ENCODE results near the gene PDC. TPM values are rescaled to one million over a fixed set of nuclear protein-coding genes. Genes with fewer than 3 reads are reported as not detected.
A peak's percentile ranks its signal among the peaks of the same experiment; 100 is the strongest.

PDC gene
- total and polyA plus RNA-seq, 2 donors: 0.14 to 0.46 TPM

GRCh38 chr1:186424539-186424938 lies 36.4 kb downstream of the PDC start:
- Histone ChIP-seq H3K27me3 (ENCODE audit: control insufficient read depth in 2 of 2, insufficient read depth in 1 of 2, low read length in 1 of 2) (no peaks in the 10 kb centered on the region), H3K9me3 (ENCODE audit: control insufficient read depth in 2 of 2, insufficient read depth in 1 of 2, low read length in 1 of 2) (no peaks in the 10 kb centered on the region), H3K36me3 (ENCODE audit: control insufficient read depth in 2 of 2, insufficient read depth in 2 of 2, low read length in 1 of 2) (peaks cover 0 to 2% of the 10 kb centered on the region in 2 donors), H3K27ac (ENCODE audit: low read depth in 1 of 2, low read length in 1 of 2) (no peak overlapping the region), H3K4me3 (ENCODE audit: low read length in 2 of 2) (no peak overlapping the region), H3K4me1 (ENCODE audit: control insufficient read depth in 2 of 2, insufficient read depth in 2 of 2, low read length in 2 of 2) (no peaks in the 10 kb centered on the region)
- no peak for DNase-seq (ENCODE audit: low read depth in 6 of 9, low spot score in 9 of 9)
- WGBS: 97% methylated on average over 2 of the region's 2 CpGs

- H3K27ac ChIP-seq (ENCODE audit: low read depth in 1 of 2, low read length in 1 of 2): no peak overlapping the region
- no peaks in the 10 kb centered on the region for H3K27me3 ChIP-seq (ENCODE audit: control insufficient read depth in 2 of 2, insufficient read depth in 1 of 2, low read length in 1 of 2)
- H3K4me1 ChIP-seq (ENCODE audit: control insufficient read depth in 2 of 2, insufficient read depth in 2 of 2, low read length in 2 of 2): no peaks in the 10 kb centered on the region
- H3K4me3 ChIP-seq (ENCODE audit: low read length in 2 of 2): no peak overlapping the region
- 97% methylated on average over 6 of the region's 6 CpGs for WGBS
- peaks cover 0 to 14% of the 10 kb centered on the region in 2 donors for H3K36me3 ChIP-seq (ENCODE audit: control insufficient read depth in 2 of 2, insufficient read depth in 2 of 2, low read length in 1 of 2)
- DNase-seq (ENCODE audit: low read depth in 6 of 9, low spot score in 9 of 9): no peak
- no peaks in the 10 kb centered on the region for H3K9me3 ChIP-seq (ENCODE audit: control insufficient read depth in 2 of 2, insufficient read depth in 1 of 2, low read length in 1 of 2)
These were observed 39.5 kb downstream of the PDC start for GRCh38 chr1:186421446-186421845.

DNA sequence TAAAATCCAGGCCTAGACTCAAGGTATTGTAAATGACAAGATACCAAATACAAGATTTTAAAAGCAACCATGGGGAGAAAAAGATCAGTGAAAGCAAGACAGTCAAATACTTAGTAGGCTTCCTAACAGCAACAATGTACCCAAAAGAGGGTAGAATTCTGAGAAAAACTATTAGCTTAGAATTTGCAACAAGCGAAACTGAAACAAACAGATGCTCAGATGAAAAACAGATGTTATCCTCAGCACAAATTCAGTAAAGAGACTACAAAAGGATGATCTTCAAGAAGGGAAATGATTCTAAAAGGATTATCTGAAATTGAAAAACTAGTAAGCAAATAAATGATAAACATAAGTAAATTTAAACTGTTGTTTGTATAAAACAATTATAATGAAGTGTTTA lies 40.0 kb downstream of the PDC start:
- 69% methylated on average over 1 of the region's 1 CpG for WGBS
- Histone ChIP-seq H3K27me3 (ENCODE audit: control insufficient read depth in 2 of 2, insufficient read depth in 1 of 2, low read length in 1 of 2) (no peaks in the 10 kb centered on the region), H3K9me3 (ENCODE audit: control insufficient read depth in 2 of 2, insufficient read depth in 1 of 2, low read length in 1 of 2) (no peaks in the 10 kb centered on the region), H3K4me1 (ENCODE audit: control insufficient read depth in 2 of 2, insufficient read depth in 2 of 2, low read length in 2 of 2) (no peaks in the 10 kb centered on the region), H3K4me3 (ENCODE audit: low read length in 2 of 2) (no peak overlapping the region), H3K27ac (ENCODE audit: low read depth in 1 of 2, low read length in 1 of 2) (no peak overlapping the region), H3K36me3 (ENCODE audit: control insufficient read depth in 2 of 2, insufficient read depth in 2 of 2, low read length in 1 of 2) (peaks cover 0 to 14% of the 10 kb centered on the region in 2 donors)
- DNase-seq (ENCODE audit: low read depth in 6 of 9, low spot score in 9 of 9): peak in 1 of 9 donors; percentile 19

DNA sequence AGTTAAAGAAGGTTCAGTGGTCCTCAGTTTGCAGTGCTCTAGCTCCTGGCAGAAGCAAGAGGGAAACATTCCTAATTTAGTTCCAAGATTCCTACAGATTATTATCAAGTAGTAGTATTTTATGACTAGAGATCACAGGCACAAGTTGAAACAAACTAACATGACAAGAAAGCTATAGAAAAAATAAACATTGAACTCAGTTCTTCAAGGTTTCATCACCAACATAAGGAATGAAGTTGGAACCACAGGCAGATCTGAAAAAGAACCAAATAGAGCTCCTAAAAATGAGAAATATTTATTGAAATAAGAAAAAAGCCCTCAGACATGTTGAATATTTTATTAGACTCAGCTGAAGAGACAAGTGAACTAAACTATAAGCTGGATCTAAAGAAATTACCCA lies 40.6 kb downstream of the PDC start:
- H3K36me3 ChIP-seq (ENCODE audit: control insufficient read depth in 2 of 2, insufficient read depth in 2 of 2, low read length in 1 of 2): peaks cover 0 to 17% of the 10 kb centered on the region in 2 donors
- H3K27me3 ChIP-seq (ENCODE audit: control insufficient read depth in 2 of 2, insufficient read depth in 1 of 2, low read length in 1 of 2): no peaks in the 10 kb centered on the region

DNA sequence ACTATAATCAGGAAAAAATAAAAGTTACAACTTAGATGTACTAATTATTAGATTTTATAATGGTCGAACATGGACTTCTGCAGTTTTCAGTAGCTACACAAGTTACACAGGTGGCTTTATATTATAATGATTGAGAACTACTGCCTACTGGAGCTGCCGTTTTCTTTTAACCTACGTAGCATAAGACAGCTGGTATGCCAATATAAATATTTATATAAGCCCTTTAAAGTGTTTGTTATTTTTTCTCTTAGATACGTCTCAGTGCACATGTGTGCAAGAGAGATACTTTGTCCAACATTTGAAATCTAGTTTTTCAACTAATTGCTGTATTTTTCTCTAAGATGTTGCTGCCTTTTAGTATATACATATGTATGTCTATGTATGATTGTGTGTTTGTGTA lies 42.4 kb downstream of the PDC start:
- H3K27ac ChIP-seq (ENCODE audit: low read depth in 1 of 2, low read length in 1 of 2): no peak overlapping the region
- 98% methylated on average over 4 of the region's 4 CpGs for WGBS
- H3K4me3 ChIP-seq (ENCODE audit: low read length in 2 of 2): no peak overlapping the region
- H3K27me3 ChIP-seq (ENCODE audit: control insufficient read depth in 2 of 2, insufficient read depth in 1 of 2, low read length in 1 of 2): no peaks in the 10 kb centered on the region
- no peaks in the 10 kb centered on the region for H3K4me1 ChIP-seq (ENCODE audit: control insufficient read depth in 2 of 2, insufficient read depth in 2 of 2, low read length in 2 of 2)
- no peaks in the 10 kb centered on the region for H3K9me3 ChIP-seq (ENCODE audit: control insufficient read depth in 2 of 2, insufficient read depth in 1 of 2, low read length in 1 of 2)
- DNase-seq (ENCODE audit: low read depth in 6 of 9, low spot score in 9 of 9): no peak
- peaks cover 0 to 17% of the 10 kb centered on the region in 2 donors for H3K36me3 ChIP-seq (ENCODE audit: control insufficient read depth in 2 of 2, insufficient read depth in 2 of 2, low read length in 1 of 2)

More for the DNA sequence above, 40.6 kb downstream of the PDC start:
- Histone ChIP-seq H3K9me3 (ENCODE audit: control insufficient read depth in 2 of 2, insufficient read depth in 1 of 2, low read length in 1 of 2) (no peaks in the 10 kb centered on the region), H3K4me3 (ENCODE audit: low read length in 2 of 2) (no peak overlapping the region), H3K4me1 (ENCODE audit: control insufficient read depth in 2 of 2, insufficient read depth in 2 of 2, low read length in 2 of 2) (no peaks in the 10 kb centered on the region), H3K27ac (ENCODE audit: low read depth in 1 of 2, low read length in 1 of 2) (no peak overlapping the region)
- no peak for DNase-seq (ENCODE audit: low read depth in 6 of 9, low spot score in 9 of 9)

DNA sequence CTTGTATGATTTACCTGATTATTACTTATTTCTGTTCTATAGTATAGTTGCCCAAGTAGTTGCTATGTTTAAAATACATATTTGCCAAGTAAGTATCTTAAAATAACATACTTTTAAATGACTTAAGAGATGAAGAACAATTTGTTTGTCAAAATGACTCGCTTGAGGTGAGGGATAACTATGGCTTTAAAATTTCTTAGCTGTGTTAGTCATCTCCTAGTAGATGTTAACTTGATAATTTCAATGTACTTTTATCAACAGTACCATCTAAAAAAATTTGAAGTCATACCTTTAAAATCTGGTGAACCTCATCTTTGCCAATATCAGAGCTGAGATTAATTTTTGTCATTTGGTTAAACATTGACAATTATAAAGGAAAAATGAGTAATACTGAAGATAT lies 47.6 kb downstream of the PDC start:
- Histone ChIP-seq H3K27me3 (ENCODE audit: control insufficient read depth in 2 of 2, insufficient read depth in 1 of 2, low read length in 1 of 2) (no peaks in the 10 kb centered on the region), H3K9me3 (ENCODE audit: control insufficient read depth in 2 of 2, insufficient read depth in 1 of 2, low read length in 1 of 2) (no peaks in the 10 kb centered on the region), H3K27ac (ENCODE audit: low read depth in 1 of 2, low read length in 1 of 2) (no peak overlapping the region), H3K4me3 (ENCODE audit: low read length in 2 of 2) (no peak overlapping the region), H3K4me1 (ENCODE audit: control insufficient read depth in 2 of 2, insufficient read depth in 2 of 2, low read length in 2 of 2) (no peaks in the 10 kb centered on the region), H3K36me3 (ENCODE audit: control insufficient read depth in 2 of 2, insufficient read depth in 2 of 2, low read length in 1 of 2) (peaks cover 3 to 23% of the 10 kb centered on the region in 2 donors)
- DNase-seq (ENCODE audit: low read depth in 6 of 9, low spot score in 9 of 9): no peak
- 99% methylated on average over 1 of the region's 1 CpG for WGBS

DNA sequence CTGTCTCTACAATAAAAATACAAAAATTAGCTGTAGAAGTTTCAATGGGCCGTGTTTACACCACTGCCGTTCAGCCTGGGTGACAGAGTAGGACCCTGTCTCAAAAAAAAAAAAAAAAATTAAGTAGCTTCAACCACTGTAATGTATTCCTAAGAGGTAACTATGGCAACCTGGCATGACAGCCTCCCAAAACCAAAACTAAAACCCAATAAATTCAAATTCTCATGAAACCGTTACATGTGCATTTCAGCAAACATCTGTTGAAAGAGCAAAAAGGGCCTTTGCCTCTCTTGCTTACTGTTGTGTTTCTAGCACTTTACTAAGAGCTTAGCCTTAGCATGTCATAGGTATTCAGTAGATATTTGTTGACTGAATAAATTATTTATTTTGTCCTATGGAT lies 51.8 kb downstream of the PDC start:
- H3K27me3 ChIP-seq (ENCODE audit: control insufficient read depth in 2 of 2, insufficient read depth in 1 of 2, low read length in 1 of 2): no peaks in the 10 kb centered on the region
- no peaks in the 10 kb centered on the region for H3K4me1 ChIP-seq (ENCODE audit: control insufficient read depth in 2 of 2, insufficient read depth in 2 of 2, low read length in 2 of 2)
- DNase-seq (ENCODE audit: low read depth in 6 of 9, low spot score in 9 of 9): no peak
- no peaks in the 10 kb centered on the region for H3K9me3 ChIP-seq (ENCODE audit: control insufficient read depth in 2 of 2, insufficient read depth in 1 of 2, low read length in 1 of 2)
- no peak overlapping the region for H3K27ac ChIP-seq (ENCODE audit: low read depth in 1 of 2, low read length in 1 of 2)
- H3K36me3 ChIP-seq (ENCODE audit: control insufficient read depth in 2 of 2, insufficient read depth in 2 of 2, low read length in 1 of 2): peaks cover 3 to 33% of the 10 kb centered on the region in 2 donors
- H3K4me3 ChIP-seq (ENCODE audit: low read length in 2 of 2): no peak overlapping the region
- 95% methylated on average over 3 of the region's 3 CpGs for WGBS

DNA sequence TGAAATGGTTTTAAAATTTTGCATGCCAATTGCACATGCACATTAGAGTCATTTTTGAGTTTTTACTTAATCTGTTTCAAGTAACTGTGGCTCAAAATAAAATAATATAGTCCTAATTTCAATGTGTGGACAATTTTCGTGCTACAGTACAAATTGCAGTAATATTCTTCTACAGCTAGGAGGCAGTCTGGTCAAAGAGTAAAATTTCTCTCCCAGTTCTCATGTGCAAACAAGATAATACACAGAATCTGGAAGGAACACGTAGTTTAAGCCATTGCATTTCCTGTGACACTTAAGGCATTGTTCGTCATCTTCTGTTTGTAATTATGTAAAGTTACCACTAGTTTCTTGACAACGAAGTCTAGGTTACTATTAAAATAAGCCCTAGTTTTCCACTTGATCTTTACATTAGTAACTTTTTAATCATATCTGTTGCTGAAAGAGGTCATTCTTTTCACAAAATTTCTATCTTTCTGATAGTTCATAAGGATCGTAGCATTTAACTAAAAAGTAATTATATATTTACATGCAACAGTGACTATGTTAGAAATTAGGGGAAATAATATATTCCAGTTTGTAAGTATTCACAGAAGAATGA lies 56.4 kb downstream of the PDC start:
- H3K4me3 ChIP-seq (ENCODE audit: low read length in 2 of 2): no peak overlapping the region
- peaks cover 3 to 29% of the 10 kb centered on the region in 2 donors for H3K36me3 ChIP-seq (ENCODE audit: control insufficient read depth in 2 of 2, insufficient read depth in 2 of 2, low read length in 1 of 2)
- no peaks in the 10 kb centered on the region for H3K27me3 ChIP-seq (ENCODE audit: control insufficient read depth in 2 of 2, insufficient read depth in 1 of 2, low read length in 1 of 2)
- DNase-seq (ENCODE audit: low read depth in 6 of 9, low spot score in 9 of 9): peak in 8 of 9 donors; percentile 8 to 60 (median 21)
- WGBS: 47% methylated on average over 5 of the region's 5 CpGs
- H3K4me1 ChIP-seq (ENCODE audit: control insufficient read depth in 2 of 2, insufficient read depth in 2 of 2, low read length in 2 of 2): no peaks in the 10 kb centered on the region
- H3K9me3 ChIP-seq (ENCODE audit: control insufficient read depth in 2 of 2, insufficient read depth in 1 of 2, low read length in 1 of 2): no peaks in the 10 kb centered on the region
- H3K27ac ChIP-seq (ENCODE audit: low read depth in 1 of 2, low read length in 1 of 2): no peak overlapping the region

GRCh38 chr1:186403632-186404031 lies 57.3 kb downstream of the PDC start:
- DNase-seq (ENCODE audit: low read depth in 6 of 9, low spot score in 9 of 9): no peak
- H3K36me3 ChIP-seq (ENCODE audit: control insufficient read depth in 2 of 2, insufficient read depth in 2 of 2, low read length in 1 of 2): peaks cover 3 to 30% of the 10 kb centered on the region in 2 donors

More at GRCh38 chr1:186403632-186404031, 57.3 kb downstream of the PDC start:
- Histone ChIP-seq H3K9me3 (ENCODE audit: control insufficient read depth in 2 of 2, insufficient read depth in 1 of 2, low read length in 1 of 2) (no peaks in the 10 kb centered on the region), H3K27me3 (ENCODE audit: control insufficient read depth in 2 of 2, insufficient read depth in 1 of 2, low read length in 1 of 2) (no peaks in the 10 kb centered on the region), H3K27ac (ENCODE audit: low read depth in 1 of 2, low read length in 1 of 2) (no peak overlapping the region), H3K4me1 (ENCODE audit: control insufficient read depth in 2 of 2, insufficient read depth in 2 of 2, low read length in 2 of 2) (no peaks in the 10 kb centered on the region), H3K4me3 (ENCODE audit: low read length in 2 of 2) (no peak overlapping the region)

Data from thymus (tissue), 11 donors.